GM23338 (cell line): ENCODE data around the gene NDUFA7. TPM values are rescaled to one million over a fixed set of nuclear protein-coding genes. Genes with fewer than 3 reads are reported as not detected.

ENCODE experiments used
- ATAC-seq: fragments of 200-7000 bp; cut with Tn5 transposase; 3 replicates; pipeline ENCODE4 v1.9.1; 2020
- DNase-seq: peaks from one replicate; pipeline ENCODE4 v3.0.0-alpha.2; 2015; ENCODE audit warnings: low spot score
- H2AFZ ChIP-seq: fragments of 200-600 bp; sonication (generic); 2 replicates; pipeline ENCODE4 v1.8.0; 2016; ENCODE audit warnings: antibody characterized with exemption, mild to moderate bottlenecking, moderate library complexity
- H3F3A ChIP-seq: fragments of 200-600 bp; sonication (generic); replicated peaks from 2 replicates; pipeline ENCODE4 v1.8.0; 2017; ENCODE audit warnings: antibody characterized with exemption, mixed run types, low read depth
- H3K27ac ChIP-seq: fragments of 200-600 bp; sonication (generic); 2 replicates; pipeline ENCODE4 v1.6.1; 2016; ENCODE audit warnings: low read depth
- H3K27me3 ChIP-seq: fragments of 200-600 bp; sonication (generic); 2 replicates; pipeline ENCODE4 v1.8.0; 2016; ENCODE audit warnings: mild to moderate bottlenecking, mixed run types, moderate library complexity; ENCODE audit not compliant: insufficient read depth
- H3K36me3 ChIP-seq: fragments of 200-600 bp; sonication (generic); 2 replicates; pipeline ENCODE4 v1.8.0; 2016; ENCODE audit warnings: mild to moderate bottlenecking; ENCODE audit not compliant: insufficient read depth
- H3K4me1 ChIP-seq: fragments of 200-600 bp; sonication (generic); 2 replicates; pipeline ENCODE4 v1.8.0; 2016; ENCODE audit warnings: mild to moderate bottlenecking, moderate library complexity; ENCODE audit not compliant: insufficient read depth
- H3K4me2 ChIP-seq: fragments of 200-600 bp; sonication (generic); 2 replicates; pipeline ENCODE4 v1.7.1; 2017; ENCODE audit warnings: mixed run types
- H3K4me3 ChIP-seq: fragments of 200-600 bp; sonication (generic); 2 replicates; pipeline ENCODE4 v1.6.1; 2016; ENCODE audit warnings: mixed run types
- H3K79me2 ChIP-seq: fragments of 200-600 bp; sonication (generic); replicated peaks from 2 replicates; pipeline ENCODE4 v1.8.0; 2017; ENCODE audit warnings: mild to moderate bottlenecking; ENCODE audit not compliant: insufficient read depth
- H3K9me2 ChIP-seq: fragments of 200-600 bp; sonication (generic); 2 replicates; pipeline ENCODE4 v1.8.0; 2017; ENCODE audit not compliant: insufficient read depth
- H4K20me1 ChIP-seq: fragments of 200-600 bp; sonication (generic); replicated peaks from 2 replicates; pipeline ENCODE4 v1.8.0; 2017; ENCODE audit warnings: mild to moderate bottlenecking; ENCODE audit not compliant: insufficient read depth
- H3K27ac Mint-ChIP-seq: 2 replicates; pipeline ENCODE4 v1.8.0; 2020; ENCODE audit warnings: inconsistent platforms, mild to moderate bottlenecking, moderate library complexity, mixed read lengths
- H3K27me3 Mint-ChIP-seq: 3 replicates; pipeline ENCODE4 v1.8.0; 2022; ENCODE audit warnings: low read depth, mild to moderate bottlenecking, moderate library complexity, mixed read lengths, inconsistent platforms; ENCODE audit not compliant: insufficient read depth, poor library complexity
- H3K36me3 Mint-ChIP-seq: 3 replicates; pipeline ENCODE4 v1.8.0; 2021; ENCODE audit warnings: low read depth, mild to moderate bottlenecking, inconsistent platforms, moderate library complexity, mixed read lengths
- H3K4me1 Mint-ChIP-seq: 3 replicates; pipeline ENCODE4 v1.8.0; 2020; ENCODE audit warnings: mild to moderate bottlenecking, inconsistent platforms, mixed read lengths
- H3K4me3 Mint-ChIP-seq: 3 replicates; pipeline ENCODE4 v1.8.0; 2021; ENCODE audit warnings: moderate library complexity, mild to moderate bottlenecking, inconsistent platforms, mixed read lengths
- H3K9me3 Mint-ChIP-seq: 3 replicates; pipeline ENCODE4 v1.8.0; 2020; ENCODE audit warnings: moderate library complexity, mild to moderate bottlenecking, inconsistent platforms, mixed read lengths
- CREB1 ChIP-seq: fragments of 250-450 bp; sonication (Bioruptor Pico); IDR thresholded peaks from 2 replicates; pipeline ENCODE4 v1.5.0; 2020; ENCODE audit warnings: low read depth, mild to moderate bottlenecking, moderate library complexity
- CTCF ChIP-seq, 2 experiments: fragments of 200-600 bp in 1 of 2; sonication (generic) in 1 of 2; conservative IDR thresholded peaks; 2 replicates each; pipeline versions ENCODE4 v1.5.1 to v1.6.1; 2016 to 2017; ENCODE audit warnings: antibody characterized with exemption in 2 of 2, low read depth in 2 of 2, mild to moderate bottlenecking in 2 of 2, moderate library complexity in 1 of 2
- EZH2 ChIP-seq: fragments of 200-600 bp; sonication (generic); IDR thresholded peaks from one replicate; pipeline ENCODE4 v1.8.0; 2017; ENCODE audit warnings: antibody characterized with exemption, mild to moderate bottlenecking, low read depth; ENCODE audit not compliant: unreplicated experiment
- EZH2phosphoT487 ChIP-seq: fragments of 200-600 bp; sonication (generic); IDR thresholded peaks from one replicate; pipeline ENCODE4 v1.8.1; 2018; ENCODE audit warnings: antibody characterized with exemption; ENCODE audit not compliant: unreplicated experiment
- JUNB ChIP-seq: IDR thresholded peaks from one replicate; pipeline ENCODE4 v1.6.1; 2016; ENCODE audit warnings: antibody characterized with exemption; ENCODE audit not compliant: unreplicated experiment
- NANOG ChIP-seq: IDR thresholded peaks from 2 replicates; pipeline ENCODE4 v1.6.1; 2016; ENCODE audit warnings: antibody characterized with exemption, borderline replicate concordance
- POLR2AphosphoS5 ChIP-seq: IDR thresholded peaks from 2 replicates; pipeline ENCODE4 v1.6.1; 2016; ENCODE audit warnings: antibody characterized with exemption, low read depth
- REST ChIP-seq: IDR thresholded peaks from one replicate; pipeline ENCODE4 v1.6.1; 2018; ENCODE audit warnings: antibody characterized with exemption; ENCODE audit not compliant: unreplicated experiment
- STAT1 ChIP-seq: IDR thresholded peaks from one replicate; pipeline ENCODE4 v1.6.1; 2016; ENCODE audit warnings: antibody characterized with exemption; ENCODE audit not compliant: unreplicated experiment
- ZNF114 ChIP-seq: fragments of 250-450 bp; sonication (Bioruptor Pico); IDR thresholded peaks from 2 replicates; pipeline ENCODE4 v1.5.0; 2020; ENCODE audit warnings: mild to moderate bottlenecking, moderate library complexity
- ZNF331 ChIP-seq: fragments of 250-450 bp; sonication (Bioruptor Pico); IDR thresholded peaks from 2 replicates; pipeline ENCODE4 v1.5.0; 2020; ENCODE audit warnings: low read depth, mild to moderate bottlenecking, moderate library complexity
- ZNF462 ChIP-seq: fragments of 250-450 bp; sonication (Bioruptor Pico); IDR thresholded peaks from 2 replicates; pipeline ENCODE4 v1.5.0; 2020; ENCODE audit warnings: mild to moderate bottlenecking, moderate library complexity
- polyA plus RNA-seq: library from polyadenylated mRNA; unstranded; fragments of >200 nt; fragmentation: Nextera tagmentation; extraction: Ambion mirVana; gene quantifications from 2 replicates; pipeline ENCODE4 v1.2.1, GENCODE V29; 2016
- total RNA-seq: library from RNA; depleted of rRNA; stranded (reverse); fragments of >200 nt; shearing (Covaris generic); gene quantifications from 2 replicates; pipeline ENCODE4 v1.2.3, GENCODE V29; 2014
- TF ChIP-seq, protein P1 (sequence below): IDR thresholded peaks from 2 replicates; pipeline ENCODE4 v1.6.1; 2016; ENCODE audit warnings: antibody characterized with exemption

The NDUFA7 gene
- total and polyA plus RNA-seq, 2 experiments from 2014 or later: 35.1 to 344 TPM

DNA sequence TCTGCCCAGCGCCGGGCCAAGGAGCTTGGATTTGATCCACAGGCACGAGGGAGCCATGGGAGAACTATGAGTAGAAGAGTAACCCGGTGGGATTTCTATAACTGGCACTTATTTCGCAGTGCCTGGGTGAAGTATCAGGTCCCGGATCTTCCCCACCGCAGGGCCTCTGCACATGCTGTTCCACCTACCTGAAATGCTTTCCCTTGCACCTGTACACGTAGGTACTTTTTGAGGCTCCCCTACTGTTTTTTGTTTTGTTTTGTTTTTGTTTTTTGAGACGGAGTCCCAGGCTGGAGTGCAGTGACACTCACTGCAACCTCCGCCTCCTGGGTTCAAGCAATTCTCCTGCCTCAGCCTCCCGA is 22.3 kb upstream of the NDUFA7 start:
- Histone ChIP-seq H3K4me1 (peaks cover 8% of the 10 kb centered on the region; the same call in 1 of the 2 replicates), H3K36me3 (no peaks in the 10 kb centered on the region), H4K20me1 (no peaks in the 10 kb centered on the region), H3K9me2 (no peaks in the 10 kb centered on the region), H3K4me2 (no peak overlapping the region), H3K27me3 (peaks cover 9% of the 10 kb centered on the region; the same call in 1 of the 2 replicates), H3K27ac (no peak overlapping the region), H2AFZ (no peak overlapping the region), H3K79me2 (no peaks in the 10 kb centered on the region), H3K4me3 (peak overlapping the region; percentile 83), H3F3A (no peaks in the 10 kb centered on the region; the same call in 1 of the 2 replicates)
- peak overlapping the region; percentile 71 for H3K4me3 Mint-ChIP-seq
- DNase-seq: no peak
- H3K9me3 Mint-ChIP-seq: no peaks in the 10 kb centered on the region
- H3K27me3 Mint-ChIP-seq: peaks cover 30% of the 10 kb centered on the region
- H3K4me1 Mint-ChIP-seq: peaks cover 13% of the 10 kb centered on the region
- H3K36me3 Mint-ChIP-seq: no peaks in the 10 kb centered on the region
- ATAC-seq: no peak
- no peak overlapping the region for H3K27ac Mint-ChIP-seq
- TF ChIP-seq ZNF331 (CRISPR knock-in tag) (no peak), NANOG (no peak), ZNF114 (no peak), JUNB (no peak), ZNF462 (CRISPR knock-in tag) (no peak), EZH2phosphoT487 (no peak), POLR2AphosphoS5 (no peak), STAT1 (no peak), CTCF (conservative IDR thresholded peaks at IDR 0.05; ENCODE audit: low read depth in 2 of 2) (no peak), CREB1 (CRISPR knock-in tag) (no peak), REST (no peak), EZH2 (no peak)
- TF ChIP-seq, protein P1, sequence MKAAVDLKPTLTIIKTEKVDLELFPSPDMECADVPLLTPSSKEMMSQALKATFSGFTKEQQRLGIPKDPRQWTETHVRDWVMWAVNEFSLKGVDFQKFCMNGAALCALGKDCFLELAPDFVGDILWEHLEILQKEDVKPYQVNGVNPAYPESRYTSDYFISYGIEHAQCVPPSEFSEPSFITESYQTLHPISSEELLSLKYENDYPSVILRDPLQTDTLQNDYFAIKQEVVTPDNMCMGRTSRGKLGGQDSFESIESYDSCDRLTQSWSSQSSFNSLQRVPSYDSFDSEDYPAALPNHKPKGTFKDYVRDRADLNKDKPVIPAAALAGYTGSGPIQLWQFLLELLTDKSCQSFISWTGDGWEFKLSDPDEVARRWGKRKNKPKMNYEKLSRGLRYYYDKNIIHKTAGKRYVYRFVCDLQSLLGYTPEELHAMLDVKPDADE: no peak
